GM21390 (cell line): Measurements from ENCODE around the gene DENND2A.

ENCODE experiments used
- ATAC-seq: cut with Tn5 transposase; IDR thresholded peaks from one replicate; pipeline ENCODE4 v1.9.1; 2021; ENCODE audit not compliant: unreplicated experiment

The DENND2A gene

GRCh38 chr7:140475747-140476333 lies 164.8 kb downstream of the DENND2A start:
- ATAC-seq = no peak
